GM19467 (cell line): ENCODE data around the gene DOP1A.

Experiments
- ATAC-seq: cut with Tn5 transposase; IDR thresholded peaks from one replicate; pipeline ENCODE4 v1.9.1; 2021; ENCODE audit warnings: mild to moderate bottlenecking, moderate library complexity; ENCODE audit not compliant: unreplicated experiment

DOP1A gene

GRCh38 chr6:83193747-83194566 is 126.5 kb downstream of the DOP1A start:
- no peak for ATAC-seq

- ATAC-seq, result no peak
Measured at GRCh38 chr6:83198486-83199172, 131.2 kb downstream of the DOP1A start.

- ATAC-seq, result no peak
Measured at GRCh38 chr6:83199173-83199862, 131.8 kb downstream of the DOP1A start.

- ATAC-seq, result no peak
Measured at GRCh38 chr6:83199863-83200225, 132.4 kb downstream of the DOP1A start.

GRCh38 chr6:83202031-83202430 is 134.6 kb downstream of the DOP1A start:
- ATAC-seq, result no peak

- peak; percentile 99 for ATAC-seq
Measured at GRCh38 chr6:83215131-83216047, 147.9 kb downstream of the DOP1A start.

- no peak for ATAC-seq
Measured at GRCh38 chr6:83216806-83217205, 149.3 kb downstream of the DOP1A start.
